ENCODE results near the gene FAHD2A.
A peak's percentile ranks its signal among the peaks of the same experiment; 100 is the strongest.
"Not testable (repeated sequence)": the region's sequence is repeated elsewhere in the genome, so short reads cannot be mapped to it uniquely, and the experiment has no call there.

Gene FAHD2A, protein sequence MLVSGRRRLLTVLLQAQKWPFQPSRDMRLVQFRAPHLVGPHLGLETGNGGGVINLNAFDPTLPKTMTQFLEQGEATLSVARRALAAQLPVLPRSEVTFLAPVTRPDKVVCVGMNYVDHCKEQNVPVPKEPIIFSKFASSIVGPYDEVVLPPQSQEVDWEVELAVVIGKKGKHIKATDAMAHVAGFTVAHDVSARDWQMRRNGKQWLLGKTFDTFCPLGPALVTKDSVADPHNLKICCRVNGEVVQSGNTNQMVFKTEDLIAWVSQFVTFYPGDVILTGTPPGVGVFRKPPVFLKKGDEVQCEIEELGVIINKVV

DNA sequence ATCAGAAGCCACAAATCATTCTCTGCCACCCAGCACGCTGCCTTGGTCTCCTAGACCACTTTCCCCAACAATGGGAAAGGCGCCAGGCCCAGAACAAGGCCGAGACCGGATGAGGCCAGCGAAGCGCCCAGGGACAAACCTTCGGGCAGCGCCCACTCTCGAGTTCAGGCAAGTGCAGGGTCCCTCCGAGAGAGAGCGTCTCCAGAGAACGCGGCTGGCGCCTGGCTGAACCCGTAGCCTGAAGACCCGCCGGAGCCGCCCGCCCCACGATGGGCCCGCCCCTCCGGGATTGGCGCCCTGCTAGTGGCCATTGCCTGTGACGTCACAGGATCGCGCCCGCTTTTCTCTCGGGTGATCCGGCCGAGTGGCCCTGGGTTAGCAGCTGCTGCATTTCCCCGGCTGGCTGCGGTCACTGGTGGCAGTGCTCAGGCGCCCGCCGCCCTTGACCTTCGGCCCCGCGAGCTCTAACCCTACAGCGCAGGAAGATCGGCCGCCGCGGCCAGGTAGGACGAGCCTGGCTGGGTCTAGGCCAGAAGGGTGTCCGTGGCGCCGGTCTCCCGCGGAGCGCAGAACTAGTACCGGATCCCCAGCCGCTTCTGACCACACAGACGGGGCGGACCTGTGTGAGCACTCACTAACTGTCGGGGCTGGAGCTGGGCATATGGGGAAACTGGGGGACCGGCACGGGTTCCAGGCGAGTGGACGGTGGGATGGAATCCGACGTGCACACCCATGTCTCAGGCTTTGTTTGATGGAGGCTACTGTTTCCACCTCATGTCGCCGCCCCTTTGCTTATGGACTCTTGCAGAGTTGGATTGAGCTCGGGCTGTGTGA, at the start of gene FAHD2A:
TSS of gene FAHD2A (plus strand) at position 339 of the 834 bp plus-strand sequence. CDS start 2,851 bp downstream, outside the sequence.
- Mint-ChIP-seq H3K9me3 (no peaks in the 10 kb centered on the region), H3K27me3 (no peaks in the 10 kb centered on the region), H3K27ac (peak within 1 kb of the TSS; percentile 91), H3K4me3 (peak within 1 kb of the TSS; percentile 97), H3K36me3 (peaks cover 2% of the 10 kb centered on the region), H3K4me1 (peaks cover 23% of the 10 kb centered on the region)

DNA sequence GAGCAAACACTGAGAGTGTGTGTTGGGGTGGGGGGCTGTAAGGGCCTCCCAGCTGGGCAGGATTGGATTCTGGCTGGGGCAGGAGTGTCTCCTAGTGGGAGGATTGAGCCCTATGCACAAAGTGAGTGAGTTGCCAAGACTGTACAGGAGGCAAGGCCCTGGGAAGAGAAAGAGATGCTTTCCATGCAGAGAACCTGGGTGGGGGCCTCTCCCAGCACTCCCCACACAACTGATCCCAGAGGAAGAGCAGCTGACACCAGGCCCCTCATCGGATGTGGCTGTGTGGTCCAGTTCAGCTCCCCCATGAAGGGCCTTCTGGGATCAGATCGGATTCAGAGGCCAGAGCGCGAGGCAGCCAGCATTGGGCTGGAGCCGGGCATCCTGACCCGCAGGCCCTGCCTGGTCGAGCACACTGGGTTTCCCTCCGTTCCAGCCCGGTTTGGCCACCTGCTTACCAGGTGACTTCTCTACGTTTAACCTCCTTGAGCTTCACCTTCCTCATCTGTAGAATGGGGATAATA, 49.4 kb upstream of the FAHD2A start:
- Mint-ChIP-seq H3K4me3 (no peak overlapping the region), H3K36me3 (no peaks in the 10 kb centered on the region), H3K4me1 (no peaks in the 10 kb centered on the region), H3K27me3 (peaks cover 3% of the 10 kb centered on the region), H3K9me3 (no peaks in the 10 kb centered on the region), H3K27ac (no peak overlapping the region)

DNA sequence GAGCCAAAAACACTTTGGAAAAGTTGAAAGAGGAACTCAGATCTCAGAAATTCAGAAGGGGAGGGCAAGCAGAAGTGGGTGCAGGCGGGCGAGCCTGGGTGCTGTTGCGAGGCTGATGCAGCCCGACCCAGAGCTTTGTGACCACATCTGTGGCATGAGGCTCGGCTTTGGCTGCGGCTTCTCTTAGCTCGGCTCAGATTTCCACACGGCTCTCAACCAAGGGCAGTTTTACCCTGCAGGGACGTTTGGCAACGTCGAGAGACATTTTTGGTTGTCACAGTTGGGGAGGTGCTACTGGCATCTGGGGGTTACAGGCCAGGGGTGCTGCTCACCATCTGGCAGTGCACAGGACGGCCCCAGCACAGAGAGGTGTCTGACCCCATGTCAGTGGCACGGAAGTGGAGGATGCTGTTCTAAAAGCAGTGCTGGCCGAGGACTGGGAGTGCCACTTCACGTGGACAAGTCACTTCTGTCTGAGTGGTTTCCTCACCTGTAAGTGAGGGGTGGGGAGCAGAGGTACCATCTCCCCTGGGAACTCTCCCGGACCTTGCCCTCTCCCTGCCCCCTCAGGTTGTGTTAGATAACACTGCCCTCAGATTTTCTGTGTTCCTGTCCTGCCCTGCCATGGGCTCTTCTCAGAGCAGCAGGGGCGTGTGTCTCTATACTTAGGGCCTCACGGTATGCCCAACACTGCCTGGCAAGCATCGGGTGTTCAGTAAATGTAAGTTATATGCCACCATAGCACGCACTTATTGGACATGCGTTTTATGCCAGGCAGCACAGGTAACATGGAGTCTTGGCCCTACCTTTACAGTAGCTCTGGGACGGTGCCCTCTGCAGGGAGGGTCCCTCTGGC, 48.7 kb upstream of the FAHD2A start:
- no peaks in the 10 kb centered on the region for H3K4me1 Mint-ChIP-seq

DNA sequence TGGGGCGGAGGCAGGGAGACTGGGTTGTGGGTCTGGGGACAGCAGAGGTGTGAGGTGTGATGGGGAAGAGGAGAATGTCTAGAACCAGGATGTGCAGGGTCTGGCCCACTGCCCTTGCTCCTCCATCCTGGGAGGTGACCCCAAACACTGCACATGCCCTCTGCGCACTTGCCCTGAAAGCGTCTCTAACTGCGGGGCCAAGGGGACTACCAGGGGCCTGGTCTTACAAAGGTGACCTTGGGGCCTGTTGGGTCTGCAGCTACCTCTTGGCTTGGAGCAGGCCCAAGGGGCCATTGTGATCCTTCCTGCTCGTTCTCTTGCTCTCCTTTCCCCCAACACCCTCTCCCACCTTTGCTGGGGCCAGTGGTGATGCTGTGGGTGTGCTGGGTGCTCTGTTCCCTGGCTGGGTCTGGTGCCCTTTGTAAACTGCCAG, 48.0 kb upstream of the FAHD2A start:
- Mint-ChIP-seq H3K27me3 (peaks cover 1% of the 10 kb centered on the region), H3K36me3 (no peaks in the 10 kb centered on the region), H3K27ac (no peak overlapping the region), H3K4me3 (no peak overlapping the region), H3K4me1 (no peaks in the 10 kb centered on the region), H3K9me3 (no peaks in the 10 kb centered on the region)

More for the DNA sequence above, 48.7 kb upstream of the FAHD2A start:
- H3K9me3 Mint-ChIP-seq, result no peaks in the 10 kb centered on the region
- peaks cover 1% of the 10 kb centered on the region for H3K27me3 Mint-ChIP-seq
- no peak overlapping the region for H3K4me3 Mint-ChIP-seq
- no peak overlapping the region for H3K27ac Mint-ChIP-seq
- no peaks in the 10 kb centered on the region for H3K36me3 Mint-ChIP-seq

DNA sequence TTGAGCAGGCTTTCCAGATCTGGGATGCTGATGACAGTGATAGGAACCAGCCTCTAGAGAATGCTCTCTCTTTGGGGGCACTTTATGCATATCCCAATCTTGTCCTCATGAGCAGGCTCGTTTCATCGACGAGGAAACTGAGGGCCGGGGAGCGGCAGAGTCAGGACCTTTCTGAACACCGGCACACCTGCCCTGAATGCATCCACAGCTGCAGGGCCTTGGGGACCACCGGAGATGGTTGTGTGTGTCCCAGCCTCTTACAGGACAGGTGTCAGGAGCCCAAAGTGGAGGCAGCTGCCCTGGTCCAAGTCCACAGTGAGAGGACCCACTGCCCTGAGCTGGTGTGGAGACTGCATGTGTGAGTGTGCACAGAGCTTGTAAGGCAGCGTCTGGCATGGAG, 47.6 kb upstream of the FAHD2A start:
- Mint-ChIP-seq H3K36me3 (no peaks in the 10 kb centered on the region), H3K9me3 (no peaks in the 10 kb centered on the region), H3K4me3 (no peak overlapping the region), H3K27me3 (peaks cover 1% of the 10 kb centered on the region), H3K27ac (no peak overlapping the region), H3K4me1 (no peaks in the 10 kb centered on the region)

DNA sequence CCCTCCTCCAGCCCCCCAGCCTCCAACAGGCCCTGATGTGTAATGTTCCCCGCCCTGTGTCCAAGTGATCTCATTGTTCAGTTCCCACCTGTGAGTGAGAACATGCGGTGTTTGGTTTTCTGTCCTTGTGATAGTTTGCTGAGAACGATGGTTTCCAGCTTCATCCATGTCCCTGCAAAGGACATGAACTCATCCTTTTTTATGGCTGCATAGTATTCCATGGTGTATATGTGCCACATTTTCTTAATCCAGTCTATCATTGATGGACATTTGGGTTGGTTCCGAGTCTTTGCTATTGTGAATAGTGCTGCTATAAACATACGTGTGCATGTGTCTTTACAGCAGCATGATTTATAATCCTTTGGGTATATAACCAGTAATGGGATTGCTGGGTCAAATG, 47.0 kb upstream of the FAHD2A start:
- not testable (repeated sequence) for H3K27me3 Mint-ChIP-seq, H3K4me3 Mint-ChIP-seq, H3K27ac Mint-ChIP-seq, H3K9me3 Mint-ChIP-seq, H3K36me3 Mint-ChIP-seq, H3K4me1 Mint-ChIP-seq

DNA sequence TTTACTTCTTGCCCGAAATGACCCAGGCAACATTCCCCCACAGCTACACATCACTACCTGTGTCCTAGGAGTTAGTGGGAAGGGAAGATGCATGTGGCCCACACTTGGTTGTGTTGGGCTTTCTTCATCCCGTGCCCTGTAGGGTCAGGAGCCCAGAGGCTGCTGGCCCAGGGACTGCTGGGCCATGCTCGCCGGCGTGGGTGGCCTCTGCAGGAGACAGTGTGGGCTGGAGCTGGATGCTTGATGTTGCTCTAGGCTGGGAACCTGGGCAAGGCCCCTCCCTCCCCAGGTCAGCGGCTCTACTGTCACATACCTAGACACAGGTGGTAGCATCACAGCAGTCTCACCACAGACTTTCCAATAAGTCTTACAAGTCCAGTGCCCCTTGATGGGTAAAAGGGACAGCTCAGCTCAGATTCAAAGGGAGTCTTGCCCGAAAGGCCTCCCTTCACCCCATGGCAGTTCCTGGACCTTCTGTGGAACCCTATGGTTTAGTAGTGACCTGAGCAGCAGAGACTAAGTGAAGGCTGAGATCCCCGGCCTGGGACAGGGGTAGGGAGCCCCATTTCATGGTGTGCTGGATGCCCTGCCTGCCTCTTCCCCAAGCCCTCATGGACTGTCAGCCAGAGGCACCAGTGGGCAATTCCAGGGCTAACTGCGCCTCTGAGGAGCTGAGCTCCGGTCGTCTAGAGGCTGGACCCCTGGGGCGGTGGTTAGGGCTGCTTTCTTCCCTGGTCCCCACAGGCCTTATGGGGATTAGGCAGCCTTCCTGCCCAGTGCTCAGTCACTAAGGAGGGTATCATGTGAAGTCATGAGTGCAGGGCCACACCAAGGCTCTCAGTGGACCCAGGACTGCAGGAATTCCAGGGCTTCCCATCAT, 45.4 kb upstream of the FAHD2A start:
- Mint-ChIP-seq H3K4me3 (no peak overlapping the region), H3K9me3 (no peaks in the 10 kb centered on the region), H3K27me3 (peaks cover 1% of the 10 kb centered on the region), H3K4me1 (no peaks in the 10 kb centered on the region), H3K27ac (no peak overlapping the region), H3K36me3 (no peaks in the 10 kb centered on the region)

DNA sequence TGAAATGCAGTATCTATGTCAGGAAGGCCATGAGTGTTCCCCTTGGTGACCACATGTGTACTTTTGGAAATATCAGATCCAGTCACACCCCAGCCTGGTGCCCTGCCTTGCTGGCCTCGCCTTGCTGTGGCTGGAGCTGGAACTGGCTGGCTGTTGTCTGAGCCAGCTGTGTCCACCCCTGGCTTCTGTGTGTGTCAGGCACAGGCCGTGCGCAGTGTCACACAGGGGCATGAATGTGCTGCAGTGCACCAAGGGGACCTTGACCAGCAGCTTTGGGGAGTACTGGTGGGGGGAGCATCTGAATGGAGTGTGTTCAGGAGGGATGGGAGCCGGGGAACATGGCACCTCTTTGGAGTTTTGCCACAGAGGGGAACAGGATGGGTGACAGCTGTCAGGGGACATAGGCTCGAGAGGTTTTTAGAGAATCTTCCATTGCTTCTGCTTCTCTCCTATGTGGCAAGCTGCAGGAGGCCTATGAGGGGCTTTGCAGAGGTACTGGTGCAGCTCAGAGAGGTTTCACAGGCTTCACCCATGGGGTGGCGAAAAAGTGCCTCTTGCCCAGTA, 44.7 kb upstream of the FAHD2A start:
- Mint-ChIP-seq H3K27ac (no peak overlapping the region), H3K4me3 (no peak overlapping the region), H3K9me3 (no peaks in the 10 kb centered on the region), H3K36me3 (no peaks in the 10 kb centered on the region), H3K4me1 (no peaks in the 10 kb centered on the region), H3K27me3 (peaks cover 1% of the 10 kb centered on the region)

DNA sequence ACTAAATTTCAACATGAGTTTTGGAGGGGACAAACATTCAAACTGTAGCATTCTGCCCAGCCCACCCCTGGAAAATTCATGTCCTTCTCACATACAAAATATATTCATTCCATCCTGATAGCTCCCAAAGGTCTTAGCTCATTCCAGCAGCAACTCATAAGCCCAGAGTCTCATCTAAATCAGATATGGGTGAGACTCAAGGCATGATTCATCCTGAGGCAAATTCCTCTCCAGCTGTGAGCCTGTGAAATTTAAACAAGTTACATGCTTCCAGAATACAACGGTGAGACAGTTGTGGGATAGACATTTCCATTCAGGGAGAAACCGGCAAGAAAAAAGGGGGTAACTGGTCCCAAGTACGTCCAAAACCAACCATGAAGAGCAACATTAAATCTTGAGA, 43.5 kb upstream of the FAHD2A start:
- H3K27ac Mint-ChIP-seq, result no peak overlapping the region
- no peaks in the 10 kb centered on the region for H3K9me3 Mint-ChIP-seq
- no peak overlapping the region for H3K4me3 Mint-ChIP-seq
- no peaks in the 10 kb centered on the region for H3K36me3 Mint-ChIP-seq
- H3K27me3 Mint-ChIP-seq, result peaks cover 1% of the 10 kb centered on the region
- no peaks in the 10 kb centered on the region for H3K4me1 Mint-ChIP-seq

DNA sequence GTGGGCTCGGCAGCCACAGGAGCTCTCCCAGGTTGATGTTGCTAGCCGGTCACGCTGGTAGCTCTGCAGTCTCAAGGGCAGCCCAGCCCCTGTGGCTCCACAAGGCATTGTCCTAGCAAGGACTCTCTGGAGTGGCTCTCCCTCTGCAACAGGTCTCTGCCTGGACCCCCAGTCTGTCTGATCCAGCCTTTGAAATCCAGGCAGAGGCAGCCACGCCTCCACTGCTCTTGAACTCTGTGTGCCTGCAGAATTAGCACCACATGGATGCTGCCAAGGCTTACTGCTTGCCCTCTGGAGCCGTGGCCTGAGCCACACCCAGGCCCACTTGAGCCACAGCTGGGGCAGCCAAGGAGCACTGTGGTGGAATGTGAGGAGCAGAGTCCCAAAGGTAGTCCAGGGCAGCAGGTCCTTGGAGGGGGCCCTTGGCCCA, 43.0 kb upstream of the FAHD2A start:
- no peak overlapping the region for H3K4me3 Mint-ChIP-seq
- no peaks in the 10 kb centered on the region for H3K36me3 Mint-ChIP-seq
- no peak overlapping the region for H3K27ac Mint-ChIP-seq
- no peaks in the 10 kb centered on the region for H3K4me1 Mint-ChIP-seq
- H3K9me3 Mint-ChIP-seq, result no peaks in the 10 kb centered on the region
- peaks cover 1% of the 10 kb centered on the region for H3K27me3 Mint-ChIP-seq

DNA sequence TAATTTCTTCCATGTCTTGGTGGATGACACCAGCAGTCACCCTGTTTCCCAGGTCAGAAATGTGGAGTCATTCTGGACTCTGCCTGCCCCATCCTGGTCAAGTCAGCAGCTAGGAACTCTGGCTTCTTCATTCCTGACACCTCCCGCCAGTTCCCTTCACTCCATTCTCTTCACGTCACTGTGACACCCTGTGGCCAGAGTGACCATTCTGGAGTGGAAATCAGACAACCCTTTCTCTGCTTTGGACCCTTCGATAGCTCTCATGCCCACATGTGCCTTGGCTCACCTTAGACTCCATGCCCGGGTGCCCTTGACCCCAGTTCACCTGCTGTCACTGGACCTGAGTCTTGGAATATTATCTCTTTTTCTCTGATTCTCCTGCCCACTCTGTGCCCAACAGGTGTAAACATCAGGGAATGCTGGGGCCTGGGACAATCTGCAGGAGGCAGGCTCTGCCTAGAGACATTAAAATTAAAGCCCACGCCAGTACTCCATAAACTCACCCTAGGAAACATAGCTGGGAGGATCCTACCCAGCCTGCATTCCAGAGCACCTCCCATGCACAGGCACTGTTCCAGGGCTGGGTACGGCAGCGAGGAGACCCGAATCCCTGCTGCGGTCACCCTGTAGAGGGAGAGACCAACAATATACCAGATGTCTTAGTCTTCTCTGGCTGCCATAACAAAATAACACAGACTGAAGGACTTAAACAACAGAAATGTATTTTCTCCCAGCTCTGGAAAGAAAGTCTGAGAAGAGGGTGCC, 41.1 kb upstream of the FAHD2A start:
- Mint-ChIP-seq H3K27ac (no peak overlapping the region), H3K4me1 (no peaks in the 10 kb centered on the region), H3K27me3 (peaks cover 1% of the 10 kb centered on the region), H3K4me3 (no peak overlapping the region), H3K9me3 (no peaks in the 10 kb centered on the region), H3K36me3 (no peaks in the 10 kb centered on the region)

DNA sequence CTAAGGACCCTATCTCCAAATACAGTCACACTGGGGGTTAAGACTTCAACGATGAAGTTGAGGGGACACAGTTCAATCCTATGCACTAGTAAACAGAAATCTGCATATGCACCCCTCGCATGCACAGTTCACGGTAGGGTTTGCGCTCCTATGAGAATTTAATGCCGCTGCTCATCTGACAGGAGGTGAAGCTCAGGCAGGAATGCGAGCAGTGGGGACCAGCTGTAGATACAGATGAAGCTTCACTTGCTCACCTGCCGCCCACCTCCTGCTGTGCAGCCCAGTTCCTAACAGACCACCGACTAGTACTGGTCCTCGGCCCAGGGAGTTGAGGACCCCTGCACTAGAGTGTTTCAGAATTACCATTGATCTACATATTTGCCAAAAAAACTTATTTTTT, 40.0 kb upstream of the FAHD2A start:
- H3K36me3 Mint-ChIP-seq, result no peaks in the 10 kb centered on the region
- no peaks in the 10 kb centered on the region for H3K9me3 Mint-ChIP-seq
- H3K27ac Mint-ChIP-seq, result no peak overlapping the region
- no peaks in the 10 kb centered on the region for H3K4me1 Mint-ChIP-seq
- peaks cover 1% of the 10 kb centered on the region for H3K27me3 Mint-ChIP-seq
- no peak overlapping the region for H3K4me3 Mint-ChIP-seq

DNA sequence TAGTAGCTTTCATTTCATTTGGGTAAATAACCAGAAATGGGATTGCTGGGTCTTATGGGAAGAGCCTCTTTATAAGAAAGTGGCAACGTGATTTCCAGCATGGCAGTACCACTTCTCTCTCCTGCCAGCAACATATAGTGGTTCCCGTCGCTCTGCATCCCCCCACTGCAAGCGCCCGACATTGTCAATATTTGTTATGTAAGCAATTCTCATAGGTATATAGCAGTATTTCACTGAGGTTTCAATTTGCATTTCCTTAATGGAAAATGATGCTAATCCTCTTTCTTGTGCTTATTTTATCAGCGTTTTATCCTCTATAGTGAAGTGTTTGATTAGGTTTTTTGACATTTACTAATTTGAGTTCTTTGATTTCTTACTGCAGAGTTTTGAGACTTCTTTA, 36.0 kb upstream of the FAHD2A start:
- no peaks in the 10 kb centered on the region for H3K4me1 Mint-ChIP-seq
- no peaks in the 10 kb centered on the region for H3K9me3 Mint-ChIP-seq
- H3K27ac Mint-ChIP-seq, result no peak overlapping the region
- H3K4me3 Mint-ChIP-seq, result no peak overlapping the region
- peaks cover 1% of the 10 kb centered on the region for H3K36me3 Mint-ChIP-seq
- H3K27me3 Mint-ChIP-seq, result no peaks in the 10 kb centered on the region

All from activated naive CD4-positive, alpha-beta T cell treated with anti-CD3 and anti-CD28 coated beads, Interleukin-2, amount 50 U/mL, for 24 hours (primary cell).